K562 (cell line): ENCODE results near the gene BNIP1. TPM values are rescaled to one million over a fixed set of nuclear protein-coding genes. Genes with fewer than 3 reads are reported as not detected.

Experiments
- BCL6 ChIP-seq: fragments of 250-450 bp; sonication (Bioruptor Pico); IDR thresholded peaks from 2 replicates; pipeline ENCODE4 v1.4.0; 2020
- BHLHE40 ChIP-seq: IDR thresholded peaks from 2 replicates; pipeline ENCODE4 v1.6.1; 2011; ENCODE audit warnings: low read length, improper control_type of control experiment
- EWSR1 ChIP-seq: fragments of 450-650 bp; IDR thresholded peaks from 2 replicates; pipeline ENCODE4 v1.6.1; 2018; ENCODE audit warnings: borderline replicate concordance, mild to moderate bottlenecking, low read depth, moderate library complexity; ENCODE audit not compliant: partially characterized antibody
- L3MBTL2 ChIP-seq: fragments of 450-650 bp; IDR thresholded peaks from 2 replicates; pipeline ENCODE4 v1.6.1; 2016; ENCODE audit warnings: mild to moderate bottlenecking, moderate library complexity
- MCM2 ChIP-seq: fragments of 450-650 bp; IDR thresholded peaks from 2 replicates; pipeline ENCODE4 v1.6.1; 2017; ENCODE audit warnings: low read depth, mild to moderate bottlenecking
- NFXL1 ChIP-seq: fragments of 450-650 bp; formaldehyde crosslinking; IDR thresholded peaks from 2 replicates; pipeline ENCODE4 v1.4.0; 2021; ENCODE audit warnings: mild to moderate bottlenecking
- RUNX1 ChIP-seq: sonication (generic); IDR thresholded peaks from 2 replicates; pipeline ENCODE4 v1.6.1; 2016; ENCODE audit warnings: antibody characterized with exemption, low read depth
- SAFB ChIP-seq: fragments of 200-400 bp; formaldehyde crosslinking; IDR thresholded peaks from 2 replicates; pipeline ENCODE4 v1.6.1; 2017; ENCODE audit warnings: low read depth, low read length, borderline replicate concordance
- TAF15 ChIP-seq: fragments of 200-400 bp; formaldehyde crosslinking; IDR thresholded peaks from 2 replicates; pipeline ENCODE4 v1.6.1; 2017; ENCODE audit warnings: mild to moderate bottlenecking, low read depth, low read length, moderate library complexity
- TARDBP ChIP-seq: fragments of 450-650 bp; IDR thresholded peaks from 2 replicates; pipeline ENCODE4 v1.6.1; 2016
- TEAD4 ChIP-seq, 2 experiments: sonication (generic) in 1 of 2; formaldehyde crosslinking in 1 of 2; IDR thresholded peaks; 2 replicates each; pipeline versions ENCODE4 v1.6.1 to v1.8.0; 2012 to 2022; ENCODE audit warnings: borderline replicate concordance in 1 of 2, inconsistent platforms in 1 of 2, low read length in 1 of 2, mild to moderate bottlenecking in 1 of 2, missing genetic modification reagents in 1 of 2
- ZNF253 ChIP-seq: fragments of 250-450 bp; sonication (Bioruptor Pico); conservative IDR thresholded peaks from 2 replicates; pipeline ENCODE4 v1.6.1; 2021; ENCODE audit warnings: mild to moderate bottlenecking
- ZNF57 ChIP-seq: fragments of 450-650 bp; formaldehyde crosslinking; IDR thresholded peaks from 2 replicates; pipeline ENCODE4 v1.4.0; 2020; ENCODE audit warnings: mild to moderate bottlenecking, moderate library complexity
- polyA plus RNA-seq, 8 experiments: library from polyadenylated mRNA; depleted of rRNA in 4 of 8; stranded (reverse) in 5 of 8; unstranded in 3 of 8; fragments of >200 nt; fragmentation: Nextera tagmentation in 2 of 8; fragmentation: Illumina TruSeq in 1 of 8; extraction: Ambion mirVana in 2 of 8; extraction: Trizol in 1 of 8; gene quantifications; 2 replicates each; pipeline versions ENCODE4 v1.2.1 to v1.2.3, GENCODE V29; 2011 to 2014; ENCODE audit warnings: inconsistent platforms in 1 of 8, missing spikeins in 1 of 8
- total RNA-seq, 7 experiments: library from RNA; depleted of rRNA in 6 of 7; stranded (reverse); fragments of >200 nt in 6 of 7; fragmentation: Illumina TruSeq in 2 of 7; extraction: Trizol in 2 of 7; gene quantifications; 2 replicates each; pipeline versions ENCODE4 v1.2.1 to v1.2.3, GENCODE V29; 2011 to 2021; ENCODE audit warnings: low replicate concordance in 1 of 7
- TF ChIP-seq, protein P1 (sequence below): fragments of 450-650 bp; IDR thresholded peaks from 2 replicates; pipeline ENCODE4 v1.6.1; 2016; ENCODE audit warnings: mild to moderate bottlenecking, moderate library complexity

Gene BNIP1
- total and polyA plus RNA-seq, 9 of the 15 experiments (the other 6 are each of a cell fraction or from before 2014, with no cell fraction given), result 18.8 to 65.0 (median 26.2) TPM

DNA sequence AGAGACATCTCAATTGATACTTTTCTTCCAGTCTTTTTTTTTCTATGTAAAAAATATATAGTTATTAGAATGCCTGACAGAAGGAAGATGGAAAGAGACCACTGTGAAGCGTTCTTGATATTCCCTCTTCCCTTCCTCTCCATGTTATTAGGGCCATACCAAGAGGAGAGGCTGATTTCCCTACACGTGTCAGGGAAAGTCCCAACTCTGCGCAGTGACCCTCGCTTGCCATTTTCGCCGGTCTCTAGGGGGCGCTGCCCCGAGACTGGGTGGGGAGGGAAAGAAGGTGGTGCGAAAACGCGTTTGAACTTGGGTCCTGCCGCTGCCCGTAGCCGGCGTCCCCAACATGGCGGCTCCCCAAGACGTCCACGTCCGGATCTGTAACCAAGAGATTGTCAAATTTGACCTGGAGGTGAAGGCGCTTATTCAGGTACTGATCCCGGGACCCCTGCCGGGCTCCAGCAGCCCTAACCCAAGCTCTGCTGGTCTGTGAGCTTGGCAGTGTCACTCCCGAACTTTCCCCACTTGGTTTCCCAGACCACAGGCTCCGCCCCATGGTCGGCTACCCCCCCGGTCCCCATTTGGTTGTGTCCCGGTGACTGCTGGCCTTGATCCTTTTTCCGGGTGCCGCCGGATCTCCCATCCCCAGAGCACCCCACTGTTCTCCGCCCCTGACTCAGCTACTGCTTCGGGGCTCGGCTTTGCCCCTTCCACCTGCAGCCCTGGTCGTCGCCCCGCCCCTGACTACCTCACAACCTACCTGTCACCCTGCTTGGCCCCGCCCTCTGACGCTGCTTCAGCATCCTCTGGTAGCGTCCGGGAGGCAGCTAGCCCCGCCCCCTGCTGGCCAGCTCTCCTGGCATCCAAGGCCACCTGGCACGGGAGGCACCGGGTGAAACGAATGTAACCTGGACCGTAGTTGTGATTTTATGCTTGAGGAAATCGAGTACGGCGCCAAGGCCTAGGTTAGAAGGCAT, at the start of gene BNIP1 (continued):
- TF ChIP-seq, protein P1, sequence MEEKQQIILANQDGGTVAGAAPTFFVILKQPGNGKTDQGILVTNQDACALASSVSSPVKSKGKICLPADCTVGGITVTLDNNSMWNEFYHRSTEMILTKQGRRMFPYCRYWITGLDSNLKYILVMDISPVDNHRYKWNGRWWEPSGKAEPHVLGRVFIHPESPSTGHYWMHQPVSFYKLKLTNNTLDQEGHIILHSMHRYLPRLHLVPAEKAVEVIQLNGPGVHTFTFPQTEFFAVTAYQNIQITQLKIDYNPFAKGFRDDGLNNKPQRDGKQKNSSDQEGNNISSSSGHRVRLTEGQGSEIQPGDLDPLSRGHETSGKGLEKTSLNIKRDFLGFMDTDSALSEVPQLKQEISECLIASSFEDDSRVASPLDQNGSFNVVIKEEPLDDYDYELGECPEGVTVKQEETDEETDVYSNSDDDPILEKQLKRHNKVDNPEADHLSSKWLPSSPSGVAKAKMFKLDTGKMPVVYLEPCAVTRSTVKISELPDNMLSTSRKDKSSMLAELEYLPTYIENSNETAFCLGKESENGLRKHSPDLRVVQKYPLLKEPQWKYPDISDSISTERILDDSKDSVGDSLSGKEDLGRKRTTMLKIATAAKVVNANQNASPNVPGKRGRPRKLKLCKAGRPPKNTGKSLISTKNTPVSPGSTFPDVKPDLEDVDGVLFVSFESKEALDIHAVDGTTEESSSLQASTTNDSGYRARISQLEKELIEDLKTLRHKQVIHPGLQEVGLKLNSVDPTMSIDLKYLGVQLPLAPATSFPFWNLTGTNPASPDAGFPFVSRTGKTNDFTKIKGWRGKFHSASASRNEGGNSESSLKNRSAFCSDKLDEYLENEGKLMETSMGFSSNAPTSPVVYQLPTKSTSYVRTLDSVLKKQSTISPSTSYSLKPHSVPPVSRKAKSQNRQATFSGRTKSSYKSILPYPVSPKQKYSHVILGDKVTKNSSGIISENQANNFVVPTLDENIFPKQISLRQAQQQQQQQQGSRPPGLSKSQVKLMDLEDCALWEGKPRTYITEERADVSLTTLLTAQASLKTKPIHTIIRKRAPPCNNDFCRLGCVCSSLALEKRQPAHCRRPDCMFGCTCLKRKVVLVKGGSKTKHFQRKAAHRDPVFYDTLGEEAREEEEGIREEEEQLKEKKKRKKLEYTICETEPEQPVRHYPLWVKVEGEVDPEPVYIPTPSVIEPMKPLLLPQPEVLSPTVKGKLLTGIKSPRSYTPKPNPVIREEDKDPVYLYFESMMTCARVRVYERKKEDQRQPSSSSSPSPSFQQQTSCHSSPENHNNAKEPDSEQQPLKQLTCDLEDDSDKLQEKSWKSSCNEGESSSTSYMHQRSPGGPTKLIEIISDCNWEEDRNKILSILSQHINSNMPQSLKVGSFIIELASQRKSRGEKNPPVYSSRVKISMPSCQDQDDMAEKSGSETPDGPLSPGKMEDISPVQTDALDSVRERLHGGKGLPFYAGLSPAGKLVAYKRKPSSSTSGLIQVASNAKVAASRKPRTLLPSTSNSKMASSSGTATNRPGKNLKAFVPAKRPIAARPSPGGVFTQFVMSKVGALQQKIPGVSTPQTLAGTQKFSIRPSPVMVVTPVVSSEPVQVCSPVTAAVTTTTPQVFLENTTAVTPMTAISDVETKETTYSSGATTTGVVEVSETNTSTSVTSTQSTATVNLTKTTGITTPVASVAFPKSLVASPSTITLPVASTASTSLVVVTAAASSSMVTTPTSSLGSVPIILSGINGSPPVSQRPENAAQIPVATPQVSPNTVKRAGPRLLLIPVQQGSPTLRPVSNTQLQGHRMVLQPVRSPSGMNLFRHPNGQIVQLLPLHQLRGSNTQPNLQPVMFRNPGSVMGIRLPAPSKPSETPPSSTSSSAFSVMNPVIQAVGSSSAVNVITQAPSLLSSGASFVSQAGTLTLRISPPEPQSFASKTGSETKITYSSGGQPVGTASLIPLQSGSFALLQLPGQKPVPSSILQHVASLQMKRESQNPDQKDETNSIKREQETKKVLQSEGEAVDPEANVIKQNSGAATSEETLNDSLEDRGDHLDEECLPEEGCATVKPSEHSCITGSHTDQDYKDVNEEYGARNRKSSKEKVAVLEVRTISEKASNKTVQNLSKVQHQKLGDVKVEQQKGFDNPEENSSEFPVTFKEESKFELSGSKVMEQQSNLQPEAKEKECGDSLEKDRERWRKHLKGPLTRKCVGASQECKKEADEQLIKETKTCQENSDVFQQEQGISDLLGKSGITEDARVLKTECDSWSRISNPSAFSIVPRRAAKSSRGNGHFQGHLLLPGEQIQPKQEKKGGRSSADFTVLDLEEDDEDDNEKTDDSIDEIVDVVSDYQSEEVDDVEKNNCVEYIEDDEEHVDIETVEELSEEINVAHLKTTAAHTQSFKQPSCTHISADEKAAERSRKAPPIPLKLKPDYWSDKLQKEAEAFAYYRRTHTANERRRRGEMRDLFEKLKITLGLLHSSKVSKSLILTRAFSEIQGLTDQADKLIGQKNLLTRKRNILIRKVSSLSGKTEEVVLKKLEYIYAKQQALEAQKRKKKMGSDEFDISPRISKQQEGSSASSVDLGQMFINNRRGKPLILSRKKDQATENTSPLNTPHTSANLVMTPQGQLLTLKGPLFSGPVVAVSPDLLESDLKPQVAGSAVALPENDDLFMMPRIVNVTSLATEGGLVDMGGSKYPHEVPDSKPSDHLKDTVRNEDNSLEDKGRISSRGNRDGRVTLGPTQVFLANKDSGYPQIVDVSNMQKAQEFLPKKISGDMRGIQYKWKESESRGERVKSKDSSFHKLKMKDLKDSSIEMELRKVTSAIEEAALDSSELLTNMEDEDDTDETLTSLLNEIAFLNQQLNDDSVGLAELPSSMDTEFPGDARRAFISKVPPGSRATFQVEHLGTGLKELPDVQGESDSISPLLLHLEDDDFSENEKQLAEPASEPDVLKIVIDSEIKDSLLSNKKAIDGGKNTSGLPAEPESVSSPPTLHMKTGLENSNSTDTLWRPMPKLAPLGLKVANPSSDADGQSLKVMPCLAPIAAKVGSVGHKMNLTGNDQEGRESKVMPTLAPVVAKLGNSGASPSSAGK, result peak; percentile 70
- no peak for TF ChIP-seq ZNF253 (CRISPR knock-in tag)
- TF ChIP-seq ZNF57 (CRISPR knock-in tag), result no peak
- TF ChIP-seq BCL6 (CRISPR knock-in tag), result no peak
- no peak for TF ChIP-seq RUNX1
- TF ChIP-seq MCM2, result no peak
- peak; percentile 81 for TF ChIP-seq L3MBTL2
- no peak for TF ChIP-seq EWSR1
- no peak for TF ChIP-seq TAF15
- TF ChIP-seq TARDBP, result 0 out of 2 replicates have a peak, but pooled peaks have one; percentile 64
- TF ChIP-seq SAFB, result no peak
- TF ChIP-seq TEAD4 (IDR thresholded peaks at IDR 0.05; ENCODE audit: low read length), result no peak
- TF ChIP-seq TEAD4 (CRISPR knock-in tag; IDR thresholded peaks at IDR 0.05; ENCODE audit: borderline replicate concordance), result no peak
- TF ChIP-seq BHLHE40, result peak; percentile 81
- TF ChIP-seq NFXL1 (CRISPR knock-in tag), result no peak
